CD4-positive, alpha-beta T cell (primary cell): Measurements from ENCODE around the gene CCL1. TPM values are rescaled to one million over a fixed set of nuclear protein-coding genes. Genes with fewer than 3 reads are reported as not detected.

ENCODE experiments used
- ATAC-seq: fragments of 200-7000 bp; cut with Tn5 transposase; one replicate; pipeline ENCODE4 v1.10.0; 2022; ENCODE audit warnings: mild to moderate bottlenecking; ENCODE audit not compliant: poor library complexity
- CTCF ChIA-PET: fragments of 350-600 bp; sonication (Branson Sonifier 250); formaldehyde crosslinking; loops from one replicate; lab custom pipeline; 2021; ENCODE audit warnings: antibody characterized with exemption, inconsistent platforms; lab: Charles Lee
- POLR2A ChIA-PET: fragments of 350-600 bp; sonication (Branson Sonifier 250); formaldehyde crosslinking; loops from one replicate; lab custom pipeline; 2021; ENCODE audit warnings: antibody characterized with exemption, inconsistent platforms; lab: Charles Lee
- DNase-seq, 14 experiments: peaks; one replicate each; pipeline ENCODE4 v3.0.0-alpha.2; 2013 to 2020; ENCODE audit warnings: mixed read lengths in 2 of 14
- H3K27ac ChIP-seq, 2 donors: one replicate each; pipeline versions ENCODE4 v1.5.1 to v1.7.0; 2013; ENCODE audit warnings: low read length in 2 of 2, low read depth in 1 of 2, mild to moderate bottlenecking in 1 of 2
- H3K27me3 ChIP-seq, 2 experiments: 1 replicate in 1 of 2; 2 replicates in 1 of 2; pipeline versions ENCODE4 v1.6.1 to v1.7.0; 2013; ENCODE audit warnings: low read length in 2 of 2, control low read depth in 1 of 2, mild to moderate bottlenecking in 1 of 2, moderate library complexity in 1 of 2; ENCODE audit not compliant: insufficient read depth in 2 of 2, control insufficient read depth in 1 of 2
- H3K36me3 ChIP-seq: one replicate; pipeline ENCODE4 v1.6.1; 2013; ENCODE audit warnings: low read length, control low read depth; ENCODE audit not compliant: insufficient read depth
- H3K4me1 ChIP-seq: one replicate; pipeline ENCODE4 v1.6.1; 2013; ENCODE audit warnings: low read length, control low read depth; ENCODE audit not compliant: insufficient read depth
- H3K4me3 ChIP-seq: one replicate; pipeline ENCODE4 v1.5.1; 2013; ENCODE audit warnings: mild to moderate bottlenecking, low read length, moderate library complexity
- H3K9me3 ChIP-seq, 2 experiments: 1 replicate in 1 of 2; 2 replicates in 1 of 2; pipeline versions ENCODE4 v1.6.1 to v1.7.0; 2013; ENCODE audit warnings: low read length in 2 of 2, mild to moderate bottlenecking in 2 of 2, control low read depth in 1 of 2, moderate library complexity in 1 of 2; ENCODE audit not compliant: control insufficient read depth in 1 of 2, insufficient read depth in 1 of 2
- H3K27ac Mint-ChIP-seq: one replicate; pipeline ENCODE4 v1.8.0; 2020; ENCODE audit warnings: mixed read lengths
- H3K27me3 Mint-ChIP-seq: one replicate; pipeline ENCODE4 v1.8.0; 2021; ENCODE audit warnings: mixed read lengths
- H3K36me3 Mint-ChIP-seq: one replicate; pipeline ENCODE4 v1.8.0; 2021; ENCODE audit warnings: low read depth, mixed read lengths
- H3K4me1 Mint-ChIP-seq: one replicate; pipeline ENCODE4 v1.8.0; 2021; ENCODE audit warnings: low read depth, mixed read lengths
- H3K4me3 Mint-ChIP-seq: one replicate; pipeline ENCODE4 v1.8.0; 2020; ENCODE audit warnings: mild to moderate bottlenecking, mixed read lengths
- H3K9me3 Mint-ChIP-seq: one replicate; pipeline ENCODE4 v1.8.0; 2020; ENCODE audit warnings: mixed read lengths
- intact Hi-C, 2 experiments: fragments of 100-400 bp; cut with DNase I in 1 of 2; cut with micrococcal nuclease in 1 of 2; formaldehyde crosslinking; loops; one replicate each; pipeline versions ENCODE4 v1.15.1 to v1.9.0; 2023 to 2025; cut with DNase I, micrococcal nuclease
- total RNA-seq, 174 experiments: library from RNA in 2 of 174; stranded (reverse) in 2 of 174; gene quantifications; one replicate each; pipeline ENCODE4 v1.2.3 and lab custom pipeline; 2021 to 2026
- TF ChIP-seq, protein P1 (sequence below): fragments of 200-600 bp; IDR thresholded peaks from one replicate; pipeline ENCODE4 v1.8.0; 2022; ENCODE audit warnings: antibody characterized with exemption, mild to moderate bottlenecking

Gene CCL1
- total RNA-seq, 2 experiments from 2014 or later: not detected

DNA sequence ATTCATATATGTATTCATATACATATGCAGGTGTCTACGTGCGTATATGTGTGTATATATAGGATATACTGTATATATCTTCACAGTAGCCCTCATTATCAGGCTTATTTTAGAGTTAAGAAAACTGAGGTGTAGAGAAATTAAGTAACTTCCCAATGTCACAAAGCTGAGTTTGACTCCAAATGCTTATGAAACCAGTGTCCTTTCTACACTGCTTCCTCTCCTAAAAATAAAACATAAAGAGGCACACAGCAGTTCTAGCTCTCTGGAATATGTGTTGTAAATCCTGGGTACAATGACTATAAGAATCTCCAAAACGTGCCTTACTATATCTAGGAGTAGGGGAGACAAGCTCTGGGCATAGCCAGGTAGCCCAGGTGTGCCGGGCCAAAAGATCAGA lies 40.0 kb upstream of the CCL1 start:
- no peak overlapping the region for H3K4me3 Mint-ChIP-seq
- no peaks in the 10 kb centered on the region for H3K4me1 Mint-ChIP-seq
- H3K4me1 ChIP-seq: no peaks in the 10 kb centered on the region
- H3K27ac Mint-ChIP-seq: no peak overlapping the region
- H3K9me3 ChIP-seq: no peaks in the 10 kb centered on the region
- no peak for ATAC-seq
- no peaks in the 10 kb centered on the region for H3K36me3 ChIP-seq
- CTCF ChIA-PET: no interaction called here
- intact Hi-C loops: no loop called here
- no peaks in the 10 kb centered on the region for H3K36me3 Mint-ChIP-seq
- H3K9me3 Mint-ChIP-seq: no peaks in the 10 kb centered on the region
- TF ChIP-seq, protein P1, sequence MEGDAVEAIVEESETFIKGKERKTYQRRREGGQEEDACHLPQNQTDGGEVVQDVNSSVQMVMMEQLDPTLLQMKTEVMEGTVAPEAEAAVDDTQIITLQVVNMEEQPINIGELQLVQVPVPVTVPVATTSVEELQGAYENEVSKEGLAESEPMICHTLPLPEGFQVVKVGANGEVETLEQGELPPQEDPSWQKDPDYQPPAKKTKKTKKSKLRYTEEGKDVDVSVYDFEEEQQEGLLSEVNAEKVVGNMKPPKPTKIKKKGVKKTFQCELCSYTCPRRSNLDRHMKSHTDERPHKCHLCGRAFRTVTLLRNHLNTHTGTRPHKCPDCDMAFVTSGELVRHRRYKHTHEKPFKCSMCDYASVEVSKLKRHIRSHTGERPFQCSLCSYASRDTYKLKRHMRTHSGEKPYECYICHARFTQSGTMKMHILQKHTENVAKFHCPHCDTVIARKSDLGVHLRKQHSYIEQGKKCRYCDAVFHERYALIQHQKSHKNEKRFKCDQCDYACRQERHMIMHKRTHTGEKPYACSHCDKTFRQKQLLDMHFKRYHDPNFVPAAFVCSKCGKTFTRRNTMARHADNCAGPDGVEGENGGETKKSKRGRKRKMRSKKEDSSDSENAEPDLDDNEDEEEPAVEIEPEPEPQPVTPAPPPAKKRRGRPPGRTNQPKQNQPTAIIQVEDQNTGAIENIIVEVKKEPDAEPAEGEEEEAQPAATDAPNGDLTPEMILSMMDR: no peak
- POLR2A ChIA-PET: no interaction called here
- peaks cover 0 to 7% of the 10 kb centered on the region in 2 experiments for H3K27me3 ChIP-seq
- H3K4me3 ChIP-seq: no peak overlapping the region
- H3K27me3 Mint-ChIP-seq: peaks cover 1% of the 10 kb centered on the region
- H3K27ac ChIP-seq: no peak overlapping the region
- DNase-seq: no peak

DNA sequence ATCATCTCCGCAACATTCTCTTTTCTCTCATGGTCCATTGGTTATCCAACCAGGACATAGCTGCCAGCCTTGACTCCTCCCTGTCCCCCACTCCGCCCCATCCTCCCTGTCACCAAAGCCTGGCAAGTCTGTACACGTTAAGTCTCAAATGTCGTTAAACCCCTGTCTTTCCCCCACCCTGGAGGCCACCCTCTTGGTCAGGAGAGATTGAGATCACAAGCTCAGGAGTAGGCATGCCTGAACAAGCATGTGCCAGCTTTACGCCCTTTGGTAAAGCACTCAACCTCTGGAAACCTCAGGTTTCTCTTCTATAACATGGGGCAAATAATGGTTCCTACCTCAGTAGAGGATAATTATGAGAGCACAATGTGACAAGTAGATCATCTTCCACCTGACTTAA lies 38.1 kb upstream of the CCL1 start:
- DNase-seq (no peak), ATAC-seq (no peak)
- H3K4me1 ChIP-seq: no peaks in the 10 kb centered on the region
- no peak overlapping the region for H3K27ac Mint-ChIP-seq
- H3K9me3 ChIP-seq: no peaks in the 10 kb centered on the region
- ChIA-PET CTCF (no interaction called here), POLR2A (no interaction called here)
- intact Hi-C loops: no loop called here
- no peaks in the 10 kb centered on the region for H3K36me3 Mint-ChIP-seq
- TF ChIP-seq, protein P1: no peak
- no peaks in the 10 kb centered on the region for H3K4me1 Mint-ChIP-seq
- H3K27ac ChIP-seq: no peak overlapping the region
- no peaks in the 10 kb centered on the region for H3K36me3 ChIP-seq
- H3K27me3 ChIP-seq: no peaks in the 10 kb centered on the region
- H3K4me3 ChIP-seq: no peak overlapping the region
- H3K27me3 Mint-ChIP-seq: no peaks in the 10 kb centered on the region
- H3K9me3 Mint-ChIP-seq: no peaks in the 10 kb centered on the region
- no peak overlapping the region for H3K4me3 Mint-ChIP-seq

- H3K9me3 Mint-ChIP-seq: no peaks in the 10 kb centered on the region
- no peaks in the 10 kb centered on the region for H3K36me3 ChIP-seq
- DNase-seq: no peak
- H3K27me3 ChIP-seq: no peaks in the 10 kb centered on the region
- intact Hi-C loops: no loop called here
- H3K27me3 Mint-ChIP-seq: no peaks in the 10 kb centered on the region
- H3K4me3 ChIP-seq: no peak overlapping the region
- ATAC-seq: no peak
- H3K36me3 Mint-ChIP-seq: no peaks in the 10 kb centered on the region
- no peaks in the 10 kb centered on the region for H3K9me3 ChIP-seq
- H3K4me3 Mint-ChIP-seq: no peak overlapping the region
- no peaks in the 10 kb centered on the region for H3K4me1 ChIP-seq
- H3K4me1 Mint-ChIP-seq: no peaks in the 10 kb centered on the region
- ChIA-PET POLR2A (no interaction called here), CTCF (no interaction called here)
- no peak overlapping the region for H3K27ac ChIP-seq
- H3K27ac Mint-ChIP-seq: no peak overlapping the region
- TF ChIP-seq, protein P1: no peak
Measured at GRCh38 chr17:34400301-34400931, 37.4 kb upstream of the CCL1 start.
